C1 segment of cervical spinal cord (tissue), 14 donors: ENCODE results near the gene ZFAND3.

Experiments
- DNase-seq, 14 donors: peaks; one replicate each; lab custom pipeline; 2025; lab: John Stamatoyannopoulos, UW

ZFAND3 gene

DNA sequence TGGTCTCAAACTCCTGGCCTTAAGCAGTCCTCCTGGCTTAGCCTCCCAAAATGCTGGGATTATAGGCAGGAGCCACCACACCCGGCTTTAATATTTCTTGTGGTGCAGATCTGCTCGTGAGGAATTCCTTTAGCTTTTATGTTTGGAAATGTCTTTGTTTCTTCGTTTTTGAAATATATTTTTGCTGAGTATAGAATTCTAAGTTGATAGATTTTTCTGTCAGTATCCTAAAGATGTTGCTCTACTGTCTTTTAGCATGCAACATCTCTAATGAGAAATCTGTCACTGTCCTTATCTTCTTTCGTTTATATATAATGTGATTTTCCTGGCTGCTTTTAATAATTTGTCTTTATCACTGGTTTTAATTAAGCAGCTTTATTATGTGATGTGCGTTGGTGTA lies 75.1 kb downstream of the ZFAND3 start:
- no peak for DNase-seq

- DNase-seq = no peak
These were observed 77.8 kb downstream of the ZFAND3 start for GRCh38 chr6:37897321-37897720.

- DNase-seq = no peak
These were observed 78.4 kb downstream of the ZFAND3 start for GRCh38 chr6:37897818-37898515.

GRCh38 chr6:37903351-37904340 lies 84.1 kb downstream of the ZFAND3 start:
- no peak for DNase-seq

- DNase-seq = no peak
These were observed 85.1 kb downstream of the ZFAND3 start for GRCh38 chr6:37904590-37904989.

DNA sequence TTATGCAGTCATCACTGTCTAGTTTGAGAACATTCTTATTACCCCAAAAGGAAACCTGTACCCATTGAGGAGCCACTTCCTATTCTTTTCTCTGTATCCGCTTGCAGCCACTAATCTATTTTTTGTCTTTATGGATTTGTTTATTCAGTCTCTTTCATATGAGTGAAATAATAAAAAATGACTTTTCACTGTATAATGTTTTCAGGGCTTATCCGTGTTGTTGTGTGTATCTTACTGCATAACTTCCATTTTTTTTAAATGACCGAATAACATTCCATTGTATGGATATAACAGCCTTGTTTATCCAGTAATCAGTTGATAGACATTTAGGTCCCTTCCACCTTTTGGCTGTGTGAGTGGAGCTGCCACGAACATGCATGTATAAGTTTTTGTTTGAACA lies 86.6 kb downstream of the ZFAND3 start:
- no peak for DNase-seq

DNA sequence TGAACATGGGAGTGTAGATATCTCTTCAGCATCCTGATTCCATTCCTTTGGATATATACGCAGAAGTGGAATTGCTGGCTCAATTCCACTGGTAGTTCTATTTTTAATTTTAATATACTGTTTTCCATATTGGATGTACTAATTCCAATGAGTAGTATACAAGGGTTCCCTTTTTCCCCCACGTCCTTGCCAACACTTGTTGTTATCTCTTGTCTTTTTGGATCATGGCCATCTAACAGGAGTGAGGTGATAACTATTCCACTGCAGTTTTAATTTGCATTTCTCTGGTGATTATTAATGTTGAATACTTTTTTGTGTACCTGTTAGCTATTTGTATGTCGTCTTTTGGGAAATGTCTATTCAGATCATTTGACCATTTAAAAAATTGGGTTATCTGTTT lies 91.5 kb downstream of the ZFAND3 start:
- no peak for DNase-seq

DNA sequence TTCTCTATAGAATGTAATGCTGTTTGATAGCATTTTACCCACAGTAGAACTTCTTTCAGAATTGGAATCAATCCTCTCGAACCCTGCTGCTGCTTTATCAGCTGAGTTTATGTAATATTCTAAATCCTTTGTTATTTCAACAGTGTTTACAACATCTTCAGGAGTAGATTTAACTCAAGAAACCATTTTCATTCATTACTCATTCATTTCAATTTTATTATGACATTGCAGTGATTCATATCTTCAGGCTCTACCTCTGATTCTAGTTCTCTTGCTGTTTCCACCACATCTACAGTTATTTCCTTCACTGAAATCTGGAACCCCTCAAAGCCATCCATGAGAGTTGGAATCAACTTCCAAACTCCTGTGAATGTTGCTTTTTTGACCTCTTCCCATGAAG lies 93.7 kb downstream of the ZFAND3 start:
- DNase-seq = no peak

- no peak for DNase-seq
These were observed 95.9 kb downstream of the ZFAND3 start for GRCh38 chr6:37915463-37915862.

- DNase-seq = no peak
These were observed 96.6 kb downstream of the ZFAND3 start for GRCh38 chr6:37916149-37916548.

- no peak for DNase-seq
These were observed 97.1 kb downstream of the ZFAND3 start for GRCh38 chr6:37916675-37917074.

DNA sequence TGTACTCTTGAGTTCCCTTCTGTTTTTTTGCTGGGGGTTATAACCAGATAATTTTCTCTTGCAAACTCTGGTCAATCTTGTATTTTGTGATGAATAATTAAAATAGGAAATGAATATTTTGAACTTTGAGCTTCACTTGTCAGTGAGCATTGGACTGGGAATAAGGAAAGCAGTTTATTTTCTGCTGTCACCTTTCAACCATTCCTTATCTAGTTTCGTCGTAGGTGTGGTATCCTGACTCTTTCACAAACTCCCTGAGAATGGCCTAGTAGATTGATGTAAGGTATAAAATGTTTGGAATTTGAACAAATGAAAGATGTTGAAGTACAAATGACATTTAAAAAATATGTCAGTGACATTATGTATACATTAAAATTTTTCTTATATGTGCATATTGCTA lies 98.0 kb downstream of the ZFAND3 start:
- DNase-seq = no peak

- no peak for DNase-seq
These were observed 100.1 kb downstream of the ZFAND3 start for GRCh38 chr6:37919417-37920157.

DNA sequence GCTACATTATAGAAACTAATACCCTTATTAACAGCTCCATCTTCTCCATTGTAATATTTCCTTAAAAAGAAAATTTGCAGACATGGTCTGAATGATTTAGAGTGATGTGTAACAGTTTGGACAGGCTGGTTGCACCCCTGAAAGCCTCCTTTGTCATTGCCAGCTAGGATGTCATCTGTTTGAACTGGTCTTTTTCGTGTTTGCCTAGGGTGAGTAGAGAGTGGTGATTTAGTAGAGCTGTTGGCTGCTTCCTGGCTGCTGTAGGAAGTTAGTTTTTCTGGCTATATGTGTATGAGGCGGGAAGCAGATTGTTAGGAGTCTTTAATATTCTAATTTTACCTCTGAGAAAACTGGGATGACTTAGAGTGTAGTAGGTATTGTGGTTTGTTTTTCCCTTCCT lies 101.1 kb downstream of the ZFAND3 start:
- no peak for DNase-seq

DNA sequence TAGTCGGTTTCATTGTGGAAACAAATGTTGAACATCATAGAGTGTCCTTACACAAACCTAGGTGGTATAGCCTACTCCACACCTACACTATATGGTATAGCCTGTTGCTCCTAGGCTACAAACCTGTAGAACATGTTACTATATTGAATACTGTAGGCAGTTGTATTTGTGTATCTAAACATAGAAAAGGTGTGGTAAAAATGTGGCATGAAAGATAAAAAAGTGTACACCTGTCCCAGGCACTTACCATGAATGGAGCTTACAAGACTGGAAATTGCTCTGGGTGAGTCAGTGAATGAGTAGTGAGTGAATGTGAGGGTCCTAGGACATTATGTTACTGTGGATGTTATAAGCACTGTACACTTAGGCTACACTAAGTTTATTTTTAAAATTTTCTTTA lies 103.0 kb downstream of the ZFAND3 start:
- DNase-seq = no peak

DNA sequence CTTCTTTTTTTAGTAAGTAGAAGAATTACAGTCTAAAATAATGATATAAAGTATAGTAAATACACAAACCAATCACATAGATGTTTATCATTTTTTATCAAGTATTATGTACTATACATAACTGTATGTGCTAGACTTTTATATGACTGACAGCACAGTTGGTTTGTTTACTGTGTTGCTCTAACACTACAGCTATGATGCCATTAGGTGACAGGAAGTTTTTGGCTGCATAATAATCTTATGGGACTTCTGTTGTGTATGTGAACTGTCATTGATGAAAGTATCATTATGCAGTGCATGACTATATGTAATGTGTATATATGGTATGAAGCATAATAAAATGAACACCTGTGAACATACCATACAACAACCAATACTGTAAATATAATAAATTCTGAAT lies 104.0 kb downstream of the ZFAND3 start:
- no peak for DNase-seq

DNA sequence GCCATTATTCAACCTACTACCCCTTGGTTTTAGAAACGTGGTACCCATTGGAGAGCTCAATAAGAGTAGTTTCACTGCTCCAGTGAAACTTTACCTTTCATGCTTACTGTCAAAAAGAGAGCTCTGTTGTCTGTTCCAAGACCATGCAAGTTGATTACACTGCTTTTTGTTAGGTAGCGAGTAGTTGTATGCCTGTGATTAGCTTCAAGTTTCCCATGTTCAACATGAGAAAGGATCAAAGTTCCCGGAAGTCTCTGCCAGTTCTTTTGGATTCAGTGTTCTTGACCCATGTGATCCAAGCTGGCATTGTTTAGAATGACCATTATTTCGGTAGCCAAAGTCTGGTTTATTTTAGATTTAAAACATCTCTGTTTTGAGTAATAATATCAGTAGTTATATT lies 107.1 kb downstream of the ZFAND3 start:
- DNase-seq = no peak

DNA sequence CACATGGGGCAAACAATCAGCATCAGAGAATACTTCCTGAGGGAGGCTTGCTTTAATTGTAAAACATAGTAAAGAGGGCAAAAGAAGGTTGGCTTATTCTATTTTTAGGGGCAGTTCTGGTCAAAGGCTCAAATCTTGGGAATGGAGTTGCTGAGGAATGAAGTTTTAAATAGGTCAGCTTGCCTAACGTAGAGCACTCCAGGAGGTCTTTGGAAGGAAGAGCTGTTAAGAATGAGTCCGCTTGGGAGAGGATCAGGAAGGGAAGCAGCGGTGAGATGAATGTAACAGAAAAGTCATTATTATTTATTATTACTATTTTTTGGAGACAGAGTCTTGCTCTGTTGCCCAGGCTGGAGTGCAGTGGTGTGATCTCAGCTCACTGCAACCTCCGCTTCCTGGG lies 108.7 kb downstream of the ZFAND3 start:
- no peak for DNase-seq

DNA sequence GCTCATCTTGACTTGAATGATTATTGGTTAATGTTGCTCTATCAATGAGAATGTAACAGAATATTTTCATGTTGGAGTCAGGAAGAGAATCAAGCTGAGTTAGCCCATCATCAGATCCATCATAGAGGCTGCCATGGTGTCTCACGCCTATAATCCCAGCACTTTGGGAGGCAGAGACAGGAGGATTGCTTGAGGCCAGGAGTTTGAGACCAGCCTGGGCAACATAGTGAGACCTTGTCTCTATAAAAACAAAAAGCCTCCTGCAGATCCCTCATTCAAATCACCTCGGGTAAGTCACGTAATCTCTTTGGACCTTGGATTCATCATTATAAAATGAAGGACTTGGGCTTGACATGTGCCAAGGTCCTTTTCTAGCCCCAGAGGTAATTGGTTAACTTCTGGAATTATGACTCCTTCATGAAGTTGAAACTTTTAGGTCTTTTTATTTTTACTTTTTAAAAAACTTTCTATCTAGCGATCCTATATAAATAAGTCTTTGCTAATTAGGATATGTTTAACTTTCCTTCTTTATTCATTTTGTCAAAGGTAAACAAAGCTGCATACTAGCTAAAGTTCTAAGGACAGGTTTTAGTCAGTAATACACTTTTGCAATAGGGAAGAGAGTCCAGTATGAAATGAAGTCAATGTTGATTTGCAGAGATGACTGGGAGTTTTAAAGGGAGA lies 110.9 kb downstream of the ZFAND3 start:
- DNase-seq = no peak

- no peak for DNase-seq
These were observed 111.5 kb downstream of the ZFAND3 start for GRCh38 chr6:37931066-37931465.

DNA sequence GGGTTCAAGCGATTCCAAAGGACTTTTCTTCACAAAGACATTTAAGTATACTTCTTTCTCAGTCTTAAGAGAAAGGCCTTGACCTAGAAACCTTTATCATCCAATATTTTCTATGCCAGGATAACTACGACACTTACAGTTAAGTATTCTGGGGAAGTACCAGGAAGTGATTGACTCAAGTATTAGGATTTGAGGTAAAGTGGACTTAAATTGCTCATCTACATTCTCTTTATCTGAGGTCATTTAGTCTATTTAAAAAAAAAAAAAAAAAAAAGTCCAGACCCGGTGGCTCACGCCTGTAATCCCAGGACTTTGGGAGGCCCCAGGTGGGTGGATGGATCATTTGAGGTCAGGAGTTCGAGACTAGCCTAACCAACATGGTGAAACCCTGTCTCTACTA lies 114.7 kb downstream of the ZFAND3 start:
- DNase-seq = no peak

DNA sequence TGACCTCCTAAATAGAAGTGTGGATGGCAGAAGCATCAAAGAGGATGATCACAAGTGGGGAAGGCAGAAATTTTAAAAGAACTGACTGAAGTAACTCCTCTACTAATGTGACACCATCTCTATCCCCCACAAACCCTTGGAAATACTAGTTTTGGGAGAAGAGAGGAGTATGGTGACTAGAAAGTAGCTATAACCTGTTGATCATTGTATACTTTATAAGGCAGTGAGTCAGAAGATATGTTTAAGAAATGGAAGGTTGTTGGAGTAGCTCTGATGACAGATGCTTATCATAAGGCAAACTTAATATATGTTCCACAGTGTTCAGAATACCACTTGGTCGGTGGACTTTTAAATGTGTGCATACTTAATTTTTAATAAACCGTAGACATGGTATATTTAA lies 116.6 kb downstream of the ZFAND3 start:
- no peak for DNase-seq
